Psoas muscle (tissue), 8 donors: ENCODE data around the gene MTUS2. TPM values are rescaled to one million over a fixed set of nuclear protein-coding genes. Genes with fewer than 3 reads are reported as not detected.

Experiments used
- ATAC-seq, 4 donors: fragments of 200-7000 bp; cut with Tn5 transposase; one replicate each; pipeline ENCODE4 v1.9.1; 2020; ENCODE audit warnings: moderate library complexity in 3 of 4, mild to moderate bottlenecking in 2 of 4
- DNase-seq, 2 donors: peaks; one replicate each; pipeline ENCODE4 v3.0.0-alpha.2; 2020
- H3K27ac ChIP-seq: fragments of 200-600 bp; one replicate; pipeline ENCODE4 v1.8.0; 2022
- H3K27me3 ChIP-seq, 3 donors: fragments of 200-600 bp in 1 of 3; one replicate each; pipeline versions ENCODE4 v1.6.1 to v1.8.0; 2013 to 2022; ENCODE audit warnings: low read length in 2 of 3, mild to moderate bottlenecking in 2 of 3, moderate library complexity in 1 of 3; ENCODE audit not compliant: insufficient read depth in 3 of 3
- H3K36me3 ChIP-seq, 2 donors: fragments of 200-600 bp in 1 of 2; one replicate each; pipeline versions ENCODE4 v1.6.1 to v1.8.0; 2013 to 2022; ENCODE audit warnings: low read depth in 1 of 2, mild to moderate bottlenecking in 1 of 2, moderate library complexity in 1 of 2; ENCODE audit not compliant: insufficient read depth in 1 of 2
- H3K4me1 ChIP-seq: fragments of 200-600 bp; one replicate; pipeline ENCODE4 v1.8.0; 2022
- H3K4me3 ChIP-seq: fragments of 200-600 bp; one replicate; pipeline ENCODE4 v1.8.0; 2022; ENCODE audit warnings: mild to moderate bottlenecking
- H3K9me3 ChIP-seq: fragments of 200-600 bp; one replicate; pipeline ENCODE4 v1.8.0; 2022
- CTCF ChIP-seq: fragments of 200-600 bp; IDR thresholded peaks from one replicate; pipeline ENCODE4 v1.8.0; 2022; ENCODE audit warnings: antibody characterized with exemption
- WGBS, 3 donors: extraction: QIAGEN DNeasy Blood & Tissue Kit; methylation state at CpG; one replicate each; pipeline versions ENCODE4 v1.1.6 to v1.1.7; 2013; 5-methylcytosine and 5-hydroxymethylcytosine counted together
- intact Hi-C, 2 donors: fragments of 100-400 bp; cut with DNase I; formaldehyde crosslinking; loops; one replicate each; pipeline versions ENCODE4 v1.11.0 to v1.14.2; 2022
- polyA plus RNA-seq, 3 donors: library from polyadenylated mRNA; stranded (reverse); fragments of 200-250 nt; gene quantifications; one replicate each; pipeline ENCODE4 v1.2.3, GENCODE V29; 2013
- total RNA-seq, 4 donors: library from RNA; stranded (reverse); fragmentation: NEBNext Ultra II Directional in 2 of 4; extraction: Animal tissue kit (Norgen Biotek cat#: 25700) in 2 of 4; gene quantifications; one replicate each; pipeline versions ENCODE4 v1.2.1 to v1.2.4, GENCODE V29; 2021 to 2023
- donor health status: healthy with polysubstance abuse.
- donor health status: DM: no; HTN: no; CAD: no; lungs with moderate emphysema.
- donor health status: Bipolar disorder and iron deficiency.
- donor health status: healthy.
- donor health status: DM: yes; HTN: yes; CAD: no.
- donor health status: DM: no; HTN: no; CAD: no.
- donor health status: DM: no; HTN: no; CAD: no.
- donor health status: DM: yes; HTN: yes; CAD: no.

The MTUS2 gene
- total and polyA plus RNA-seq, 7 donors: 0.03 to 0.79 (median 0.14) TPM; not detected in 2

- Histone ChIP-seq H3K36me3 (no peaks in the 10 kb centered on the region), H3K27ac (no peak overlapping the region), H3K4me3 (no peak overlapping the region), H3K4me1 (no peaks in the 10 kb centered on the region), H3K27me3 (no peaks in the 10 kb centered on the region), H3K9me3 (no peaks in the 10 kb centered on the region)
- ATAC-seq (no peak), DNase-seq (no peak)
- TF ChIP-seq CTCF: no peak
- 79 to 100% (median 97%) methylated on average over 1 of the region's 1 CpG for WGBS, 3 donors
- intact Hi-C loops: no loop called here
These were observed 636.3 kb downstream of the MTUS2 start for GRCh38 chr13:29456419-29456818.

- intact Hi-C loops: no loop called here
- no peak for TF ChIP-seq CTCF
- H3K4me1 ChIP-seq: no peaks in the 10 kb centered on the region
- H3K27me3 ChIP-seq: no peaks in the 10 kb centered on the region
- H3K9me3 ChIP-seq: no peaks in the 10 kb centered on the region
- DNase-seq (no peak), ATAC-seq (no peak)
- no peak overlapping the region for H3K27ac ChIP-seq
- no peak overlapping the region for H3K4me3 ChIP-seq
- H3K36me3 ChIP-seq: no peaks in the 10 kb centered on the region
These were observed 637.2 kb downstream of the MTUS2 start for GRCh38 chr13:29457299-29457698.

- DNase-seq (no peak), ATAC-seq (no peak)
- WGBS, 3 donors: 96 to 100% (median 97%) methylated on average over 1 of the region's 1 CpG
- TF ChIP-seq CTCF: no peak
- H3K4me3 ChIP-seq: no peak overlapping the region
- H3K4me1 ChIP-seq: no peaks in the 10 kb centered on the region
- H3K9me3 ChIP-seq: no peaks in the 10 kb centered on the region
- H3K27me3 ChIP-seq: no peaks in the 10 kb centered on the region
- intact Hi-C loops: no loop called here
- no peak overlapping the region for H3K27ac ChIP-seq
- H3K36me3 ChIP-seq: no peaks in the 10 kb centered on the region
These were observed 638.3 kb downstream of the MTUS2 start for GRCh38 chr13:29458419-29458818.

- no peak for TF ChIP-seq CTCF
- Histone ChIP-seq H3K27me3 (no peaks in the 10 kb centered on the region), H3K4me3 (no peak overlapping the region), H3K27ac (no peak overlapping the region), H3K9me3 (no peaks in the 10 kb centered on the region), H3K4me1 (no peaks in the 10 kb centered on the region), H3K36me3 (no peaks in the 10 kb centered on the region)
- DNase-seq: no peak
- no peak for ATAC-seq
- WGBS, 3 donors: 88 to 93% (median 93%) methylated on average over 2 of the region's 2 CpGs
- intact Hi-C loops: no loop called here
These were observed 639.7 kb downstream of the MTUS2 start for GRCh38 chr13:29459813-29460355.

- Histone ChIP-seq H3K27me3 (no peaks in the 10 kb centered on the region), H3K4me1 (peaks cover 5% of the 10 kb centered on the region), H3K27ac (no peak overlapping the region), H3K4me3 (no peak overlapping the region), H3K36me3 (no peaks in the 10 kb centered on the region), H3K9me3 (no peaks in the 10 kb centered on the region)
- intact Hi-C loops: no loop called here
- no peak for TF ChIP-seq CTCF
- peak in 1 of 4 donors; percentile 20 for ATAC-seq
- WGBS, 3 donors: 48 to 72% (median 67%) methylated on average over 4 of the region's 4 CpGs
- DNase-seq: no peak
These were observed 644.1 kb downstream of the MTUS2 start for GRCh38 chr13:29464105-29464679.
